ENCODE results near the gene DLGAP1. TPM values are rescaled to one million over a fixed set of nuclear protein-coding genes. Genes with fewer than 3 reads are reported as not detected.

DLGAP1 gene
- total and polyA plus RNA-seq, 2 of the 13 experiments (the other 11 are each of a cell fraction or from before 2014, with no cell fraction given): 0.01 TPM; not detected in 1

- TF ChIP-seq ZNF768 (CRISPR knock-in tag; IDR thresholded peaks at IDR 0.05): peak; percentile 85; the same call in 1 of the 2 replicates
- no peak; the same call in 1 of the 2 replicates for TF ChIP-seq MED13 (CRISPR knock-in tag; IDR thresholded peaks at IDR 0.05)
- TF ChIP-seq BCLAF1 (IDR thresholded peaks at IDR 0.05): no peak
- TF ChIP-seq POLR2A (IDR thresholded peaks at IDR 0.05; ENCODE audit: insufficient read depth in 1 of 2, low read depth in 2 of 2, low read length in 2 of 2): peak; percentile 93 to 94
- TF ChIP-seq ZNF367 (CRISPR knock-in tag; IDR thresholded peaks at IDR 0.05; ENCODE audit: borderline replicate concordance): no peak; the same call in 1 of the 2 replicates
- peak; percentile 86 for TF ChIP-seq YEATS4 (CRISPR knock-in tag; IDR thresholded peaks at IDR 0.05; ENCODE audit: borderline replicate concordance)
- no peak for TF ChIP-seq NFRKB (IDR thresholded peaks at IDR 0.05)
- peak; percentile 70; the same call in 1 of the 2 replicates for TF ChIP-seq KDM4B (CRISPR knock-in tag; IDR thresholded peaks at IDR 0.05)
- no peak for TF ChIP-seq SNRNP70 (IDR thresholded peaks at IDR 0.05; ENCODE audit: low read depth, low read length)
- 0 out of 2 replicates have a peak, but pooled peaks have one; percentile 40 for TF ChIP-seq SIN3A (IDR thresholded peaks at IDR 0.05; ENCODE audit: borderline replicate concordance, low read depth, low read length)
- peak; percentile 70; the same call in 1 of the 2 replicates for TF ChIP-seq ZNF337 (CRISPR knock-in tag; IDR thresholded peaks at IDR 0.05; ENCODE audit: borderline replicate concordance, low read depth)
- TF ChIP-seq ZNF674 (CRISPR knock-in tag; IDR thresholded peaks at IDR 0.05; ENCODE audit: low read depth): no peak
- TF ChIP-seq SPEN (CRISPR knock-in tag; IDR thresholded peaks at IDR 0.05; ENCODE audit: low read depth): peak; percentile 81; the same call in 1 of the 2 replicates
- TF ChIP-seq ZBTB38 (CRISPR knock-in tag; IDR thresholded peaks at IDR 0.05): peak; percentile 96
- TF ChIP-seq ZBTB2 (CRISPR knock-in tag; IDR thresholded peaks at IDR 0.05; ENCODE audit: low read depth): 0 out of 2 replicates have a peak, but pooled peaks have one; percentile 65
- TF ChIP-seq PAF1 (CRISPR knock-in tag; IDR thresholded peaks at IDR 0.05): no peak
- peak; percentile 91 for TF ChIP-seq FOSL2 (CRISPR knock-in tag; IDR thresholded peaks at IDR 0.05)
- peak; percentile 58; the same call in 1 of the 2 replicates for TF ChIP-seq ARID2 (CRISPR knock-in tag; IDR thresholded peaks at IDR 0.05; ENCODE audit: borderline replicate concordance)
Measured at GRCh38 chr18:3623769-3624545, 831.1 kb downstream of the DLGAP1 start (continued).

Data from HepG2 (cell line).